GM18505 (cell line): ENCODE data around the gene VAC14.
"Not testable (repeated sequence)": the region's sequence is repeated elsewhere in the genome, so short reads cannot be mapped to it uniquely, and the experiment has no call there.

Source experiments
- ATAC-seq: cut with Tn5 transposase; IDR thresholded peaks from one replicate; pipeline ENCODE4 v1.9.1; 2021; ENCODE audit not compliant: unreplicated experiment
- POLR2A ChIP-seq: IDR thresholded peaks from 4 replicates; pipeline ENCODE4 v1.6.1; 2011; ENCODE audit warnings: borderline replicate concordance; ENCODE audit not compliant: insufficient read depth, insufficient read length; ENCODE audit errors: extremely low read depth

The VAC14 gene

DNA sequence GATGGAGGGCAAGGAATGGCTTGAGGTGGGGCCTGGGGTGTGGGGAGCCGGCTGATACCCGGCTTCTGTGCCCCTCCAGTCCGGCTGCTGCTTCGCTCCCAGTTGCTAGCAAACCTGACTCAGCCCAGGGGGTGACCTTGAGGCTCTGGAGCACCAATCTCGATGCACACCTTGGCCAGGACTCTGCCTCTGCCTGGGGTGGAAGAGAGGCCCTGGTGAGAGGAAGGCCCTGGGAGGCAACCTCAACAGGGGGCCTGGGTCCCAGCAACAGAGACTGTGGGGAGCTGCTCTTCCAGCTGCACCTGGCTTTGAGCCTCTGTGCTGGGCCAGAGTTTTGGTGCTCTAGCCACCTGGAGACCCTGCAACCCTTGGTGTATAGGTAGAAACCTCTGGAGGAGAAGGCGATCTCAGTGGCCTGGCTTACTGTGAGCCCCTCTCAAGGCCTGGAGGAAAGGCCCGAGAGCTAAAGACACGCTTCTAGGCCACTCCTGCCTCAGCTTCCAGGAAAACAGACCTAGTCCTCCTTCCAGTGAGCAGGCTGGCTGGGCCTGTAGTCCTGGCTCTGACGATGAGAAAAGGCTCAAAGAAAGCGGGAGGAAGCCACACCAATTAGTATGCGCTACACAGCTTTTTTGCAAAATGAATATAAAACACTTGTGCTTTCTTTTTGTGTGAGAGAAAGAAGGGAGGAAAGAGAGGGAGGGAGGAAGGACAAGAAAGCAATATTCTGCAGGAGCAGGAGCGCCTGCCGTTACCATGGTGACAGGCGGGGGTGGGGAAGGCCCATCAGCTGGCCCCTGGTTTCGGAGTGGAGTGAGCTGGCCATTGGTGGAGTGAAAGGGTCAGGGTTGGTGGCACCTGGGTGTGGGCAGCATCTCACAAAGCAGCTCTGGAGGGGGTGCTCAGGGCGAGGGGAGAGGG lies 51.0 kb downstream of the VAC14 start:
- TF ChIP-seq POLR2A: no peak

DNA sequence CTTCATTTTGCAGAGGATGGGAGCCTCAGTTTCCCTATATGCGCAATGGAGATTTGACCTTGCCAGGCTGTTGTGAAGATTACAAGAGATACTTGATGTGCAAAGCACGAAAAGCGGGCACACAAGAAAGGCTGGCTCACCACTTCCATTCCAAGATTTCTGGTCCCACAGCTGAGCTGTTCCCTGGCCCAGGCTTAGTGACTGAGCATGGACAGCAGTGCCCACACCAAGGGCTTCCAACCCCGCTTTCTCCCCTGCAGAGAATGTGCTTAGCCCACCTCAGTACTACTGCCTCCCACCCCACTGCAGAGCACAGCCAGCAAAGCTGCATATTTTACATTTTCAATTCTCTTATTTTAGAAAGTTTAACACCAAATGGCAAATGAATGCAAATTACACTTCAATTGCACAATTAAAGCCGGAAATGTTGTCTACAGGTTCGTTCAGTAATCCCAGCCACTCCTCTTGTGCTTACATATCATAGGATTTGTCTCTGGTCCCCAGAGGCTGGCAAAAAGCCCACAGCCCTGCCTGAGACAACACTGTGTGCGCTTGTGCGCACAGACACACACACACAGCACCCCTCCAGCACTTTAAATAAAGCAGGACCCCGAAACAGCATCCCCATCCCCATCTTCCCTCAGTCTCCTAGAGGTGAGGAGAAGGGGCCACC lies 51.8 kb downstream of the VAC14 start:
- ATAC-seq: no peak
- TF ChIP-seq POLR2A: no peak

More for the DNA sequence above, 51.0 kb downstream of the VAC14 start:
- ATAC-seq: no peak

DNA sequence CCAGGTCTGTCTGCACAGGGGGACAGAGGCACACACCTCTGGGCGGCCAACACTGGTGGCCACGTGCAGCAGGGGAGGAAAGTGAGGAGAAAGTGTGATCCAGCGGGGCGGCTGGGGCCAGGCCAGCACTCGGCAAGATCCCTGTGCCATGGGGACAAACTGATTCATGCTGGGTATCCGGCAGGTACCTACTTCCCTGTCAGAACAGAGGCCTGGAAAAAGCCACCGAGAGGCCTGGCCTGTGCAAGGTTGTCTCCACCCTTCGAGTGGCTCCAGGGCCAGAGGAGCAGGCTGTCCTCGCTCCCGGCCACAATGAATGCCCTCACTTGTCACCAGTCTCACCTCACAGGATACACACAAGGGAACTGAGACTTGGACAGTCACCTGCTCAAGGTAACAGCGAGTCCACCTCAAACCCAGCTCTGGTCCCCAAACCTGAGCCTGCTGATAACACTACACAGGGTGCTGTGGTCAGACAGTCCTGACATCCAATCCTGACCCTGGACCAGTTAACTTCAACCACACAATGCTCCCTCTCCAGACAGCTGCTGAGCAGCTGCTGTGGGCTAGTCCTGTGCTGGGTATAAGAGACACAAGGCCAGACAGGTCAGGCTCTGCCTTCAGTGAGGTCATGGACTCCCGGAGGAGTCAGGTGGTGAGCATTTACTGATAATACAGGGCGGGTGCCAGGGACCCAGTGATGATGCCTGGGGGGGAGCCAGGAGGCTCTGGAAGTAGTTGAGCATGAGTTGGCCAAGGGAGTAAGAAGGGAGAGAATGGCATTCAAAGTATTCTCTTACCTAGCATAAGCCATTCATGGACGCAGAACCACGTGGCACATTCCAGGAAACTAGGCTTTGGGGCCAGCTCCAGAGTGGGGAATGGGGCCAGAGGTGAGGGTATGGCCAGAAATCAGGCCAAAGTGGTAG lies 53.0 kb downstream of the VAC14 start:
- no peak for TF ChIP-seq POLR2A
- ATAC-seq: no peak

DNA sequence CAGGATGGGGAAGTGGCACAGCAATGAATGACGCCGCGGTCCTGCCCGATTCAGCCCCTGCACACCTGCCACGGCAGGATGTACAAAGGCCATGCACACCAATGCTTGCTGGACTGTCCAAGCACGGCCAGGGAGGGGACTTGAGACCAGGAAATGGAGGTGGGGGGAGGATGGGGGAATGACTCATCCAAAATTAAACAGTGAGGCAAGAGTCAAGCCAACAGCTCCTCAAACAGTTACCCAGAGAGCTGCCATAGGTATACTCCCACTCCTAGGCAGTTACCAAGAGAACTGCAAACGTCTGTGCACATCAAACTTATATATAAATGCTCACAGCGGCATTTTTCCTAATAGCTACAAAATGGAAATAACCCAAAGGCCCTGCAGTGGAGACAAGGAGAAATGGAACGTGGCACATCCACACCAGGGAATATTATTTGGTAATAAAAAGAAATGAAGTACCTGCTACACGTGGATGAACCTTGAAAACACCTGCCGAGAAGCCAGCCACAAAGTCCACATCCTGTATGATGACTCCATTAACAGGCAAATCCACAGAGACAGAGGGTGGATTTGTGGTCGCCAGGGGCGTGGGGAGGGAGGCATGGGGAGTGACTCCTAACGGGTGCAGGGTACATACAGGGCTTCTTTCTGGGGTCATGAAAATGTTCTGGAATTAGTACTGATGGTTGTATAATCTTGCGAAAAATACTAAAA lies 54.1 kb downstream of the VAC14 start:
- ATAC-seq: no peak
- no peak for TF ChIP-seq POLR2A

DNA sequence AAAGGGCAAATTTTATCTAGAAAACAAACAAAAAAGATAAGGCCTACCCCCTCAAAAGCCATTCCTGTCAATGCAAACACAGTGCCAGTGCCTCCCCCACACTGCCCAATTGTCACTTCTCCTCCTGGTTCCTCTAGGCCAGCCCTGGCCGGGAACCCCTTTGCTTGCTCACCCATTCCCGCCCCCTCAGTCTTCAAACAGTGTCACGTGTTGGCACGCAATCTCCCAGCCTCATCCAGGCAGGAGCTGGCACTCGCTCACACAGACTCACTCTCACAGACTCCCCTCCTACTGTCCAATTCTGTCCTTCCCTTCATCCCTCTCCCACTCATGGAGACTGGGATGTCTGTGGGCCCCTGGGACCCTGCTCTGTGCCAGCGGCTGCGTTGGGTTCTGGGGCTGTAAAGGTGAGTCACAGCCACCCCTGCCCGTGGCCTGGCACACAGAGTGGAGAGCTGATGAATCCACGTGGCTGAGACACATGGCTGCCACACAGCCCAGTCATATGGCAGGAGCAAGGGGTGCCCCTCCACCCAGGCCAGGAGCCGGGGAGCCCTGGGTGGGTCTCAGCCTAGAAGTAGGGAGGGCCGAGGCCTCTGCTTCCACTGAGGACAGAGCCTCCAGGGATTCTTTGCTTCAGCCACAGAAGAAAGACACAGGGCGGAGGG lies 54.8 kb downstream of the VAC14 start:
- no peak for ATAC-seq
- TF ChIP-seq POLR2A: no peak

DNA sequence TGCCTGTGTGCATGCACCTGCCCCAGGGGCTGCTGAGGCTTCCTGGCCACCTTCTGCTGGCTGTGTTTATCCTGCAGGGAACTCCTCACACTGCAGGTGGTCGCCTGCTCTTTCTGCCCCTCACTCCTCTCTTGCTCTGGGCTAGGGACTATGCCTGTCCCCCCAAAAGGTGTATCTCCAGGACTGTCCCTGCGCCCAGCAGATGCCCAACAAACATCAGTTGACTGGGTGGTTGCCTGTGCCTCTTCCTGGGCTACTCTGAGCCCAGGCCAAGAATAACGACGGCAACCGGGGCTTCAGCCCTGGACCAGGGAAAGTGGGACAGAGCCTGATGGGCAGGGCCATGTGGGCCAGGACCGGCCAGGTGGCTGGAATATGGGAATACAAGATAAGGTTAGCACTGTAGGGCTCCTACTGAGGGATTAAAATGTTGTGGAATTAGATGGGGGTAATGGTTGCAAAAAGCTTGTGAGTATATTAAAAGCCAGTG lies 55.4 kb downstream of the VAC14 start:
- ATAC-seq: no peak

DNA sequence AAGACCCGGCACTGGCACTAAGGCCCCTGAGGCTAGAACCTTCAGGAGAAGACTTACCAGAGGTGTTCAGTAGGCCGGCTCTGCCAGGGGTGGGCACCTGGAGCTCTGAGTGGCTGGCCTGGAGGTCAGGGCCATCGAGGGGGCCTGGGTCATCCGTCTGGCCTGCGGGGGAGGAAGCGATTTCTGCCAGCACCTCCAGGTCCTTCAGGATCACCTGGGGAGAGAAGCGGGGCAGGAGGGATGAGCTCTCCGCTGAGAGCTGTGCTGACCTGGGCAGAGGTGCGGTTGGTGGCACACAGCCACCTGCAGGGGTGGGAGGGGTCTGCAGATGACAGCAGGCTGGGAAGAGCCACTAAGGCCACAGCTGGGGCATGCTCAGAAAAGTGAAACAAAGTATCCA lies 56.6 kb downstream of the VAC14 start:
- no peak for ATAC-seq
- no peak for TF ChIP-seq POLR2A

More for the DNA sequence above, 55.4 kb downstream of the VAC14 start:
- TF ChIP-seq POLR2A: no peak

DNA sequence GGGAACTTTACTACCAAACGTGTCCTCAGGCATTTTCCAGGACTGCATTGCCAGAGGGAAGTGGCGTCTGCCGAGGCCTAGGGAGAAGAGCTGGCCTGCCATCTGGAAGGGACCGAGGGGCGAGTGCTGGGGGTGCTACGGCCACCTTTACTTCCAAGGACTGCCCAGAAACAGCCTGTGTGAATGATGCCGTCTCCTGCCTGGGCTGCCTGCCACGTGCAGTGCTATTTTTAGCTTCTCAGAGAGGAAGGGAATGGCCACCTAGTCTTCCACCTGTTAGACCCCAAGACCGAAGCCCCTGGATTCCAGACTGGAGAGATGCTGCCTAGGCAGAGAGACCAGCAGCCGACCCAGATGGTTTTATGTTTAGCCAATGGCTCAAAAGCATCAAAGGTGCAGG lies 57.2 kb downstream of the VAC14 start:
- no peak for TF ChIP-seq POLR2A
- no peak for ATAC-seq

DNA sequence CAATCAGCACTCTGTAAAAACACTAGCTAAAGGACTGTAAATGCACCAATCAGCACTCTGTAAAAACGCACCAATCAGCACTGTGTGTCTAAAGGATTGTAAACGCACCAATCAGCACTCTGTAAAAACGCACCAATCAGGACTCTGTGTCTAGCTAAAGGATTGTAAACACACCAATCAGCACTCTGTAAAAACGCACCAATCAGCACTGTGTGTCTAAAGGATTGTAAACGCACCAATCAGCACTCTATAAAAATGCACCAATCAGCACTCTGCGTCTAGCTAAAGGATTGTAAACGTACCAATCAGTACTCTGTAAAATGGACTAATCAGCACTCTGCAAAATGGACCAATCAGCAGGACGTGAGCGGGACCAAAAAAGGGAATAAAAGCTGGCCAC lies 58.0 kb downstream of the VAC14 start:
- not testable (repeated sequence) for ATAC-seq

DNA sequence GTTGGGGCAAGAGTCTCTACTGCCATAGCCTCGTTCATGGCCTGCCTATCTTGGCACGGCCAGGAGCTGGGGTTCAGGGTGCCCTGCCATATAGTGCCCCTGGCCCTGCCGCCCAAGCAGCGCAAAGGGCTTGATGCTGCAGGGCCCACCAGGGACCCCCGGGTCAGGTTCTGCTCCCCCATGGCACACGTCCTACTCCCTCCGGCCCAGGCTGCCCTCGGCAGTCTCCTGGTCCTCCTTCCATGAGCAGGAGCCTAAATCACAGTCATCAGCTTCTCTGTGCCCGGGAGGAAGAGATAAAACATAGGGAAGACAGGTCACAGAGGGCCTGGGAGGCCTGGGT lies 59.2 kb downstream of the VAC14 start:
- no peak for TF ChIP-seq POLR2A
- no peak for ATAC-seq

DNA sequence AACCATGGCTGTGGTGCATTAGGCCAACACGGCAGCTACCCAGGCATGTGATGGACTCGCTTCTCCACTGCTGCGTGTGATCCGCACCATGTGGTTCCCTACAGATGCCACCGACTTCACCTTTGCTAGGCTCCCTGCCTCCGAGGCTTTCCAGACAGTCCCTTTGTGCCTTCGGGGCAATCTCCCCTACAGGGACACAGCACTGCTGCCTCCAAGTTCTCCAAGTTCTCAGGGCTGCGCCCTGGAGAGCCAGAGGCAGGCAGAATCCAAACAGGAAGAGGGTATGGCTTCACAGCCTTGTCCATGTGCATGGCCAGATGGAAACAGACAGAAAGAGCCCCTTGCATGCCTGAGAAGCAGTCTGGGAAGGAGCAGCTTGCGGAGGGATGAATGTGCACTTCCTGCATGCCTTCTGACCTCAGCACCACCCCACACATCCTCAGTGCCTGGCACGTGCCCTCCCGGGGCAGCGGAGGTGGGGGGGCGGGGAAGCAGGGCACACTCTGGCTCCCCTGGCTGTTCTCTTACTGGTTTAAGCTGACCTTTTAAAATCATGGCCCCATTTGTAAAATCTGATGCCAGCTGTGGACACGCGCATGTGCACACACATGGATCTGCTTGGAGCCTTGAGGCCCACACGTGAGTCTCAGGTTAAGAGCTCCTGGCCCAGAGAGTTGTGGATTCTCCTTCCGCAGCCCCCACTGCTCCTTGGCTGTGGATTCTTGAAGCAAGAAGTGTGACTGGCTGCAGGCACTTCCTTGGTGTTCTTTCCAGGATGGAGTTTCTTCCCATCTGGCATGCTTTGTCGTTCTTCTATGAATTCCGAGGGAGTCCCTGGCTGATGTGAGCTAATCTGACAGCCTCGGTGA lies 59.8 kb downstream of the VAC14 start:
- no peak for TF ChIP-seq POLR2A
- ATAC-seq: no peak
